Skeletal muscle cell (primary cell): Measurements from ENCODE around the gene ARL8A.
"Not testable (repeated sequence)": the region's sequence is repeated elsewhere in the genome, so short reads cannot be mapped to it uniquely, and the experiment has no call there.

Source experiments
- DNase-seq: peaks from one replicate; pipeline ENCODE4 v3.0.0-alpha.2; 2010; ENCODE audit warnings: low read depth
- H3K4me3 ChIP-seq: 2 replicates; pipeline ENCODE4 v1.5.1; 2011; ENCODE audit warnings: low read depth, mild to moderate bottlenecking, control low read depth, low read length, moderate library complexity

Gene ARL8A

DNA sequence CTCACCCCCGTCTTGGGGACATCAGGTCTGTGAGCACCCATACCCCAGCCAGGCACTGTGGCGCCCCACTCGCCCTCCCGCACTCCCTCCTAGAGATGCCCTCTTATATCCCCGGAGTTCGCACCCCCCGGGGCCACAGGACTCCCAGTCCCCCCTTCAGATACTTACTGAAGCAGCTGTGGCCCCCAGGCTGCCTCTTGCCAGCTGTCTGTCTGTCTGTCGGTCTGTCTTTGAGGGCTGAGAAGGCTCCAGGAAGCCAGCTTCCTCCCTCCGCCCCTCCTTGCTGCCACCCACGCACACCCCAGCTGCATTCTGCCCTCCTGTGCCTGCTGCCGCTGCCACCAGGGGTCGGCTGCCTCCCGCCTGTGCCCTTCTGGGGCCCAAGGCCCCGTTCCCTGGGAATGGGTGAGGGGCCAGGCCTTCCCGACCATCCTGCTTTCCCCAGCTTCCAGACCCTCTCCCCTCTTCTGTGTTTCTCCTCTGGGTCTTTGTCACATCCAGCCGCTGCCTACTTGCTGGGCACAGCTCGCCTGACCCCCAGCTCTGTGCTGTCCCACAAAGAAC lies 15.9 kb upstream of the ARL8A start, which contains the start of gene PTPN7:
Gene PTPN7 (minus strand): TSS at position 226 of the 564 bp plus-strand sequence. CDS start 1,200 bp downstream, outside the sequence.
- no peak within 1 kb of the TSS for H3K4me3 ChIP-seq
- DNase-seq, result no peak

DNA sequence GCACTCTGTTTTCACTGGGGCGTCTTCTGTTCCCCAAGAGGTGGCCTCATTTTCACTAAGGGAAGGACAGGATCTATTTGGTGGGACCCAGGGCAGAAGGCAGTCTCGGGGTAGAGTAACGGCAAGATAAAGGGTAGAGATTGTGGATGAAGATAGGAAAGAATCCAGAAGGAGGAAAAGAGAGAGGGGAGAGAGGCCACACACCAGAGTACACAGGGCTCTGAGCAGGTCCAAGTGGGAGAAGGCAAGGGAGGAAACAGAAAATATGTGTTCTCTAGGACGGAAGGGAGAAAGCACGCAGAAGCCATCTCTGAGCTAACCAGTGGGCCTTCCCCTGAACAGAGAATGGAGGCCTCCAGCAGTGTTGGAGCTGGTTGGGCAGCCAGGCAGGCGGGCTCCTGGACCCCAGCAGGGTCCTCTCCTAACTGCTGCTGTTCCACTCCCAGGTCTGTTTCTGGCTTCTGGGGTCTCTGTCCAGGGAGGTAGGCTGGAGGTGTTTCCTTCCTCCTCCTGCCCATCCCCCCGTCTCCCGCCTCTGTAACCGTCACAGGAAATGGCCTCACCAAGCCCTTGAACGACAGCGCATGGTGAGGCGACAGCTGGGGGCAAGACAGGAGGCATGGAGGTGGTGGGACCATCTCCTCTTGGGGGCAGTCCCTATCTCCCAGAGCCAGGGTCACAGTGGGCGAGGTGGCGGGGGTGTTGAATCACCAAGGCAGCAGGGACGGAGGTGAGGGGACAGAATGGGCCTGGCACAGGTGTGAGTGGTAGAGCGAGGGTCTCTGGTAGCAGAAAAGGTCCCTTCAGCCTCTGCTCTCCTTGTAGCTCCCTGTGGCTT lies 15.2 kb upstream of the ARL8A start:
- DNase-seq, result no peak
- H3K4me3 ChIP-seq, result no peak overlapping the region

DNA sequence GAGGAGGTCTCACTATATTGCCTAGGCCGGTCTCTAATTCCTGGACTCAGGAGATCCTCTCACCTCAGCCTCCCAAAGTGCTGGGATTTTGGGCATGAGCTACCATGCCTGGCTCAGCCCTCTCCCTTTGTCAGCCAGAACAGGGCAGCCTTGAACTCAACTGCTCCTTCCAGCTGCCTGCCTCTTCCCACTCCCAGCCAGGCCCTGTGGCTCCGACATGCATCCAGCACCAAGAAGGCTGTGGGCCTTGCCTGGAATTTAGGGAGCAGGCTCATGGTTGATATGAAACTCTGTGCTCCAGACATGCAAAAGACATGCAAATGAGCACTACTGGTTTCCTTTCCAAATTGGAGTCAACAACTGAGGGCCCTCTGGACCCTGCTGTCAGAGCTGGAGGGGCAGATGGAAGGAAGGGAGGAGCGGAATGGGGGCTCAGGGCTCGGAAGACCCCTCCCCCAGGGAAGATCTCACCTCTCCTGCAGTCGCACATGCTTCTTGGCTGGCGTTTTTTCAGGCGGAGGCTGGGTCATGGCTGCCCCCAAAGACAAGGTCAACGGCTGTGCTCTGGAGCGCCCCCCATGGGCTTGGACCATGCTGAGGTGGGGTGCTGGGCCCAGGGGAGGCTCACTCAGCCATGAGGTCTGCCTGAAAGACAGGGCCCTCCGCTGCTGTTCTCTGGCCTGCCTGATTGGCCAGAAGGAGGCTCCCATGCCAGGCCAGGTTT lies 14.4 kb upstream of the ARL8A start:
- H3K4me3 ChIP-seq, result no peak overlapping the region
- DNase-seq, result no peak

DNA sequence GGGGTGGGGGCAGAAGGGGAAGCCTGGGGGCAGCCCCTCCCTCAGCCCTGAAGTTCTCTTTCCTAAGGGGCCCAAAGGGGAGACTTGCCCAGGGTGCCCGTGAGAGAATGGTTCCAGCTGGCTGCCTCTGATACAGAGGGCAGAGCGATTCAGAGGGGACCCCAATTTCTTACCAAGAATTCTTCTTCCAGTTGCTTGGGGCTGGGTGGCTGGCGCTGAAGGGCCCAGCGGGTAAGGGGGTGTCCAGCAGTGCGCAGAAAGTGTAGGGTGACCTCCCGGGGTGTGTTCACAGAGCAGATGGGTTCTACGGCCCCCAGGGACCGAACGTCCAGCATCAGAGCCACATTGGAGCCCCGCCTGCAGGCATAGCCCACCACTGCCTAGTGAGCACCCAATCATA lies 13.4 kb upstream of the ARL8A start:
- H3K4me3 ChIP-seq, result no peak overlapping the region
- no peak for DNase-seq

DNA sequence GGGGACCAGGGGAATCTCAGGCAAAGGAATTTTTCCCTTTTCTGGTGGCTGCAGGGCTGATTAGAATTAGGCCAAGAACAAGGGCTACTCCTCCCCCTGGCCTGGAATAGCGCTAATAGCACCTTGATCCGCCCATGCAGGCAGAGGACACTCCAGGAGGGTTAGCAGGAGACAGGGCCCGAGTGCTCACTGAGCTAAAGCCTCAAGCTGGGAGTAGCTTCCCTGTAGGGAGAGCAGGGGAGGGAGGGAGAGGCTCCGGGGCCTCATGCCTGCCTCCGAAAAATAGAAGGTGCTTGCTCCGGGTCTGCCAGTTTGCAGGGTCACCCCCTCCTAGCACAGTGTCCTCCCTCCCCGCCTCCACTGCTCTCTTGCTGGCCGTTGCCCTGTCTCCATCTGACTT lies 12.1 kb upstream of the ARL8A start:
- no peak for DNase-seq
- H3K4me3 ChIP-seq, result no peak overlapping the region

DNA sequence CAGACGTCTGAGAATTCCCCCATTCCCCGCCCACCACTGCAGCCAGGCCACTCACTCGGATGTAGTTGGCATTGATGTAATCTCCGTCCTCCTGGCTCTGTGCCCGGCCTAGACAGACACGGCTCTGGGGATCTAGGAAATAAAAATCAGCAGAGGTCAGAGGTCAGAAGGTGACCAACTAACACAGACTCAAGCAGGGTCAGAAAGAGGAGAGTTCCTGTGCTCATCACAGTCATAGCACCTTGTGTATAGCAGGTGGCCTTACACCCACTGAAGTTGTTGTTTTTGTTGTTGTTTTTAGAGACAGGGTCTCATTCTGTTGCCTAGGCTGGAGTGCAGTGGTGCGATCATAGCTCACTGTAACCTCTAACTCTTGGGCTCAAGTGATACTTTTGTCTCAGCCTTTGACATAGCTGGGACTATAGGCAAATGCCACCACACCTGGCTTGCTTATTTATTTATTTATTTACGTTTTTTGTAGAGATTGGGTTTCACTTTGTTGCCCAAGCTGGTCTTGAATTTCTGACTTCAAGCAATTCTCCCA lies 11.0 kb upstream of the ARL8A start:
- DNase-seq, result no peak
- H3K4me3 ChIP-seq, result no peak overlapping the region

DNA sequence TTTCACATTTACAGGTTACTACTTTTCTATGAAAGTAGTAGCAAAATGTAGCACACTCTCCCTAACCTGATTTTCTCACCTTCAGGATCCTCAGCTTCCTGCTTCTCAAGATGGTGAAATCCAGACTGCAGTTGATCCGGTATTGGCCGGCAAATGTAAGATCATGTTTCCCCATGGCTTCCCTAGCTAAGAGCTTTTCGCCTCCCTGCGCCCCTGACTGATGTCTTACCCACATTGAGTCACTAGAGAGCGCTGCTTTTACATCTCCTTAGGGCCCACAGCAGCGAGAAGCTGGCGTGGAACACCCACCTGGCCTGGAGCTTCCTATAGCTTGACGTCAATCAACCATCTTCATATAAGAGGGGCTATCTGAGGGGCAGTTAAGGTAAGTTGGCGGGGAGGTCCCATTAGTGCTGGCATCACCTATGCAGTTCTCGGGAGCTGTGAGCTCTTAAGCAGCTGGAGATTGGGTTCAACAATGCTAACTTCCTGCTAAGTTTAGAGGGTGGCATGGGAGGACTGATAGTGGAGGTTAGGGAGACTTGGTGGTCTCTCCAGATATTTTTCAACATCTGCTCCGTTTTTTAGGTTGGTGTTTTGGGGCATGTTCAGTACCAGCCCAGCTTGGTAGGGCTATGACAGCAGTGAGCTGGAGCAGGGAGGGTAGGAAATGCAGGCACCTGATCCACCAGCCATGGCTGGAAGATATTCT lies 10.4 kb upstream of the ARL8A start:
- peak; percentile 41 for DNase-seq
- H3K4me3 ChIP-seq, result no peak overlapping the region

DNA sequence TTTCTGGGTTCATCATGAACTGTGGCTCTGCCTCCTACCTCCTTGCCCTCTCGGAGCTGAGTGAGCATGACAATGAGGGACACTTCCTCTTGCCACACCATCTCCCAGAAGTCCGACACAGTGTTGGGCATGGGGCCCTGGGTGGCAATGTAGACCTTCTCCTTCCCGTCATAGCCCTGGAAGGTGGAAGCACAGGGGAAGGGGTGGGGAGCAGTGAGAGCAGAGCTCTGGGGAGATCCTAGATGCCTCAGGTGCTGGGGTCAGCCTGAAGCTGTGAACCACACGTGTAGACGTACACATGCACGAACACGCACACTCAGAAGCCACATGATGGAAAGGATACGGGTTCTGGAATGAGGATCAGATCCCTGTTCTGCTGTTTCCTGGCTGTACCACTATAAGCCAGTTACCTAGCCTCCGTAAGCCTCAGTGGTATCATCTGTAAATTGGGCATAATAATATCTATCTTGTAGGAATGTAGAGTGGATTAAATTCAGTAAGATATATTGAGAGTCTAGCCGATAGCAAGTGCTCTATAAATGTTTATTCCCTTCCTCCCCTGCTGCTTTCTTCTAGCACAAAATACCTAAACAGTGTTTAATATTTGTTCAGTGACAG lies 9.7 kb upstream of the ARL8A start:
- DNase-seq, result no peak
- no peak overlapping the region for H3K4me3 ChIP-seq

DNA sequence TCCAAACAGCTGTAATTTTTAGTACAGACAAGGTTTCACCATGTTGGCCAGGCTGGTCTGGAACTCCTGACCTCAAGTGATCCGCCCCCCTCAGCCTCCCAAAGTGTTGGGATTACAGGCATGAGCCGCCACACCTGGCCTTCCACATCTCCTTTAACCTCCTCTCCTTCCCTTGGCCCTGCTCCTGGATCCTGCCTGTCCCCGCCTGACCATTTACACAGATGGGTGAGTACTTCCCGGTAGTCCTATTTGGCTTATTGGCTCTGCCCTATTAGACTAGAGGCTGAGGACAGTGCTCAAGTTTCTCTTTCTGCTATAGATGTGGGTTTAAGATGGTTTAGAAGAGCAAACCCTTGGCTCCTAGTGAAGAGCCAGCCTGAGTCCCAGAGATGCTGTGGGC lies 8.7 kb upstream of the ARL8A start:
- no peak overlapping the region for H3K4me3 ChIP-seq
- no peak for DNase-seq

DNA sequence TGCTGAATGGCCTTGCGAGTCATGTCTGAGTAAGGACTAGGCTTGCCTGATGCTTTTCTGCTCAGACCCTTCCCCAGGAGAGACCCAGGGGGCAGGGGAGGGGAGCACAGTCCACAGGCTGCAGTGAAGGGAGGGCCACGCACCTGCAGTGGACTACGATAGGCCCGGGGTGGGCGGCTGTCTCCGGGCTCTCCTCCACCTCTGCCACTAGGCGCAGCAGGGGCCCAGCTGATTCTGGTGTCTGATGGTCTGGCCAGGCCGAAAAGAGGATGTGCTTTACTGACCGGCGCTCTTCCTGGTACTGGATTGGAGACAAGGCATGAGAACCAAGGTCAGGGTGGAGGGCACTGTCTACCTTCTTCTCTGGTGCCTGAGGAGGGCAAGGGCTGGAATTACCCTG lies 7.9 kb upstream of the ARL8A start:
- no peak overlapping the region for H3K4me3 ChIP-seq
- DNase-seq, result no peak

DNA sequence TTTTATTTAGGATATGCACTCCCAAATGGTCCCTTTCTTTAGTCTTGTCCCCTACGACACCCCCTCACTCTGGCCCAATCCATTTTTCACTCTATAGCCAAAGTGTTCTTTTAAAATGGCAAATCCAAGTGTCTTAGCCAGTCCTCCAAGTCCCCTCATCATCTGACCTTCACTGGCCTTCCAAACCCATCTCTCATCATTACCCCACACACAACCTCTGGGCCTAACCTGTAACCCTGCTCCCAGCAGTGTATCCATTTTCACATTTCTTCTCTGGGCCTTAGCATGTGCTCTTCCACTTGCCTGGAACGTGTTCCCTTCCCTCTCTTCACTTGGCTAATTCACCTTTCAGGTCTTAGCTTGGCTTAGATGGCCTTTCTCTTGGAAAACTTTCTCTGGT lies 6.5 kb upstream of the ARL8A start:
- DNase-seq, result no peak
- no peak overlapping the region for H3K4me3 ChIP-seq

DNA sequence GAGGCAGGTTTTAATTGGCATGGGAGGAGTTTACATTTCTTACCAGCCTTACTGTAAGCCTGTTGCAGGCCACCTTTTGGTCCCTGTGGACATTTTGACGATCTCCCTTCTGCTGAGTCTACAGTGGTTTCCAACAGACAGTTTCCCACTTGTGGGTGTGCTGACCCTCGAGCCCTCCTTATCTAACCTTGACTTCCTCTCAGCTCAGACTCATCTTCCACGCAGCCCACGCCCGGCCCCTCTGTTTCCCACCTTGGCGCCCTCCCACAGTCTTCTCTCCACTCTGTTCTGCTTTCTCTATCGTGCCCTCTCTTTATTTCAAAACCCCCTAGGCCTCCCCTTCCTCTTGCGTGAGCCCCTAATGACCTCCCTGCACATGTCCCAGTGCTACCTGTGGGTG lies 6.1 kb upstream of the ARL8A start:
- DNase-seq, result no peak
- no peak overlapping the region for H3K4me3 ChIP-seq

DNA sequence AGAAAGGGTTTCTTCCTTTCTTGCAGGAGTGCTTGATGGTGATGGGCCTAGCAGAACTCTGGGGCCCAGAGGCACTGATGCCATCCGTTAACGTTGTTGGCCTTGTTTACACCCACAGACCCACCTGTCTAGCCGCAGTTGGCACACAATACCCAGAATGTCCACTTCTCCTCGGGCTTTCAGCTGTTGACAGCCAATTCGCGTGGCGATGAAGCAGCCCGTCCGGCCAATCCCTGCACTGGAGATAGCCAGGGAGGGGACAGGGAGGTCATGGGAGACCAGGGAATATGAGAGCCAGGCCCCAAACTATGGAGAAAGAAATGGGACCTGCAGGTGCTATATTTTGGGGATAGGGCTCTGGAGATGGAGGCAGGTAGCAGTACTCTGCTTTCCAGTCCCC lies 5.7 kb upstream of the ARL8A start:
- no peak overlapping the region for H3K4me3 ChIP-seq
- DNase-seq, result no peak

DNA sequence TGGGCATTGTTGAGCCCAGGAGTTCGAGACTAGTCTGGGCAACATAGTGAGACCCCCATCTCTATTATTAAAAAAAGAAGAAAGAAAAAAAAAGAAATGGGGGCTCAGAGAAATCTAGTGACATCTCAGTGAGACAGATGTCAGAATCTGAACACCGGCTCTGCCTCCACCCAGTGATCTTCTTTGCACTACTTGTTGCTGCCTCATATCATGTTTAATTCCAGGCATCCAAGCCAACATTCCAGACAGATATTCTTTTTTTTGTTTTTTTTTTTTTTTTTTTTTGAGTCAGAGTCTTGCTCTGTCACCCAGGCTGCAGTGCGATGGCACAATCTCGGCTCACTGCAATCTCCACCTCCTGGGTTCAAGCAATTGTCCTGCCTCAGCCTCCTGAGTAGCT lies 5.0 kb upstream of the ARL8A start:
- no peak for DNase-seq
- H3K4me3 ChIP-seq, result no peak overlapping the region

DNA sequence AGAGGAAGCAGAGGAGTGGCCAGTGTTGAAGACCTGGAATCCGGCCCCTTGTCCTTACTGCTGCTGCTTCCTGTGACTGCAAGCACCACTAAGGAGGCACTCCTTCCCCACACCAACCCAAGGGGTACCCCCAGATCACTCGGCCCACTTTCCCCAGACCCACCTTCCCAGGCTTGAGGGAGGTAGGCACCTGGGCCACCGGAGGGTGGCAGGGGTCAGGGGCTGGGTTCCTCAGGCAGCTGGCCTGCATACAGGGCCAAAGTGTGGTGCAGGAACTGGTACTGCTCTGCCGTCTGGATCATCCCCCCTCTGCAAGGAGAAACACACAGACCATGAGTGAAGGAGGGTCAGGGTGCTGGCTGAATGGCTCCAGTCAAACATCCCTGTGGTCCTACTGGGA lies 3.9 kb upstream of the ARL8A start:
- no peak for DNase-seq
- H3K4me3 ChIP-seq, result no peak overlapping the region

DNA sequence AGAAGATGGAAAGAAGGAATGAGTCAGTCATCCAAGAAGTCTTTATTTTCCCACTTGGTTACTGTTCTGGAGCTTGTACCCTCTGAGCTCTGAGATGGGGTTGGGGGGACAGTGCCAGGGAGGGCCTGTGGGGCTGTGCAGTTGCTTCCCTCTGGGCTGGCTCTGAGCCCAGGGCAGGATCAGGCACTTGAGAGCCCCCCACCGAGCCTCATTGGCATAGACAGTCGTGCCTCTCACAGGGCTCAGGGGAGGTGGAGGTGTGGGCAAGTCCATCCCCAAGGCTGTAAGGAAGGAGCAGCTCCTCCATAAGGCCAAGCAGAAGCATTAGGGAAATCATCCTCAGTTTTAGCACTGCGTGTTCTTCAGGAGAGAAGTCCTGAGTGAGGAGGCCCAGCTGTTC lies 2.5 kb upstream of the ARL8A start:
- no peak overlapping the region for H3K4me3 ChIP-seq
- no peak for DNase-seq

DNA sequence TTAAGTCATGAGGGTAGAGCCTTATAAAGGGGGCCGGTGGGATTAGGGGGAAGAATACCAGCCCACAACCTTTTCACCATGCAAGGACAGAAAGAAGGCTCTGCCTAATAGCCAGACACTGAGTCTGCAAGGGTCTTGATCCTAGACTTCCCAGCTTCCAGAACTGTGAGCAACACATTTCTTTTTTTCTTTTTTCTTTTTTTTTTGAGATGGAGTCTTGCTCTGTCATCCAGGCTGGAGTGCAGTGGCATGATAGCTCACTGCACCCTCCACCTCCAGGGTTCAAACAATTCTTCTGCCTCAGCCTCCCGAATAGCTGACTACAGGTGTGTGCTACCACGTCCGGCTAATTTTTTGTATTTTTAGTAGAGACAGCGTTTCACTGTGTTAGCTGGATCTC lies 1.7 kb upstream of the ARL8A start:
- no peak for DNase-seq
- no peak overlapping the region for H3K4me3 ChIP-seq

DNA sequence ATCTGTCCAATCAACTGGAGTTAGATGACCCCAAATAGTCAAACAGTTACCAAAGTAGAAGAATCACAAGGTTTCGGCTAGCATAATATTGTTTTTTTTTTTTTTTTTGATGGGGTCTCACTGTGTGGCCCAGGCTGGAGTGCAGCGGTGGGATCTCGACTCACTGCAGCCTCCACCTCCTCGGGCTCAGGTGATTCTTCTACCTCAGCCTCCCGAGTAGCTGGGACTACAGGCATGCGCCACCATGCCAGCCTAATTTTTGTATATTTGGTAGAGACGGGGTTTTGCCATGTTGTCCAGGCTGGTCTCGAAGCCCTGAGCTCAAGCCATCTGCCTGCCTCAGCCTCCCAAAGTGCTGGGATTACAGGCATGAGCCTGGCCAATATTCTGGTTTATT lies 1.2 kb upstream of the ARL8A start:
- not testable (repeated sequence) for H3K4me3 ChIP-seq, DNase-seq

DNA sequence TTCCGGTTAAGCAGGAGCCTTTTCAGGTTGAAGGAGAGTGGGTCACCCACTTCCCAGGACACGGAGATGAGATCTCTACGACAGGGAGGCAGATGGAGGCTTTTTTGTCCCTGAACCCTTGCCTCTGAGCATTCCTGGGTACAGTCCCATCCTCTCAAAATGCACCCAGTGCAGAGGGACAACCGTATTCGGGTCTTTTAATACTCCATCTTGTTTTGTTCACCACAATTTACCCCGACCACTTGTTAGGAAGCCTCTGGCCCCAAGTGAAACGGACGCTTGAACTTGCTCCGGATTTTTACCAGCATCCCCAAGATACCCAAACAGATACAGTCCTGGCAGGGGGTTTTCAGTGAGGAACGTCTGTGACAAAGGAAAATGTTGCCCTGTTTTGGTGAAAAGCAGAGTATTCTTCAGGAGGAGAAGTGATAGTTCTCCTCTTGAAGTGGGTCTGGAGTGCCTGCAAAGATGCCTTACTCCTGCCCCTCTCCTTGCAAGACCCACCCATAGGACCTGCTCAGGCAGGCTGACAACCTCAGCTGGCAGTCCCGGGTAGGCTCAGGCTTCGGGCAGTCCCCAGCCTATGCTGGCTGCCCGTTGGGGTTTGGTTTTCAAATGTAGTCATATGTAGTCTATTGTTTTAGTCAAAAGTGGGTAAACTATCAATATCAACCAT lies 669 bp upstream of the ARL8A start:
- H3K4me3 ChIP-seq, result peak overlapping the region; percentile 87
- no peak for DNase-seq
